H1 (cell line): ENCODE results near the gene CHD6. TPM values are rescaled to one million over a fixed set of nuclear protein-coding genes. Genes with fewer than 3 reads are reported as not detected.

Source experiments
- POU5F1 ChIP-seq: IDR thresholded peaks from 2 replicates; pipeline ENCODE4 v1.6.1; 2011; ENCODE audit warnings: low read depth, mild to moderate bottlenecking, low read length, moderate library complexity
- polyA plus RNA-seq, 7 experiments: library from polyadenylated mRNA; depleted of rRNA in 3 of 7; stranded (reverse) in 5 of 7; unstranded in 2 of 7; fragments of >200 nt in 5 of 7; fragments of 200-250 nt in 2 of 7; gene quantifications; 1 replicate in 5 of 7; 2 replicates in 1 of 7; 4 replicates in 1 of 7; pipeline versions ENCODE4 v1.2.1 to v1.2.3, GENCODE V29; 2011 to 2013; ENCODE audit warnings: missing spikeins in 2 of 7, mixed read lengths in 2 of 7
- total RNA-seq: library from RNA; stranded (reverse); fragmentation: NEBNext Ultra II Directional; extraction: Animal tissue kit (Norgen Biotek cat#: 25700); gene quantifications from 2 replicates; pipeline ENCODE4 v1.2.1, GENCODE V29; 2021

Gene CHD6
- total and polyA plus RNA-seq, 2 of the 8 experiments (the other 6 are each of a cell fraction or from before 2014, with no cell fraction given) = 11.1 to 62.9 TPM

- TF ChIP-seq POU5F1 = no peak
Observed at GRCh38 chr20:41510224-41510623, 108.0 kb downstream of the CHD6 start (continued).
